Fibroblast of villous mesenchyme (primary cell): ENCODE data around the gene TAB3. TPM values are rescaled to one million over a fixed set of nuclear protein-coding genes. Genes with fewer than 3 reads are reported as not detected.

Experiments
- DNase-seq: peaks from one replicate; pipeline ENCODE4 v3.0.0-alpha.2; 2010; ENCODE audit warnings: low read depth
- H3K4me3 ChIP-seq: 2 replicates; pipeline ENCODE4 v1.5.1; 2011; ENCODE audit warnings: low read depth, mild to moderate bottlenecking, low read length
- total RNA-seq: library from RNA; depleted of rRNA; stranded (reverse); fragments of >200 nt; gene quantifications from 2 replicates; pipeline ENCODE4 v1.2.3, GENCODE V29; 2012
- TF ChIP-seq, protein P1 (sequence below): IDR thresholded peaks from 2 replicates; pipeline ENCODE4 v1.5.1; 2012; ENCODE audit warnings: low read depth, mild to moderate bottlenecking, low read length; ENCODE audit not compliant: insufficient read depth

Gene TAB3
- total RNA-seq, 1 donor: 16.8 TPM

DNA sequence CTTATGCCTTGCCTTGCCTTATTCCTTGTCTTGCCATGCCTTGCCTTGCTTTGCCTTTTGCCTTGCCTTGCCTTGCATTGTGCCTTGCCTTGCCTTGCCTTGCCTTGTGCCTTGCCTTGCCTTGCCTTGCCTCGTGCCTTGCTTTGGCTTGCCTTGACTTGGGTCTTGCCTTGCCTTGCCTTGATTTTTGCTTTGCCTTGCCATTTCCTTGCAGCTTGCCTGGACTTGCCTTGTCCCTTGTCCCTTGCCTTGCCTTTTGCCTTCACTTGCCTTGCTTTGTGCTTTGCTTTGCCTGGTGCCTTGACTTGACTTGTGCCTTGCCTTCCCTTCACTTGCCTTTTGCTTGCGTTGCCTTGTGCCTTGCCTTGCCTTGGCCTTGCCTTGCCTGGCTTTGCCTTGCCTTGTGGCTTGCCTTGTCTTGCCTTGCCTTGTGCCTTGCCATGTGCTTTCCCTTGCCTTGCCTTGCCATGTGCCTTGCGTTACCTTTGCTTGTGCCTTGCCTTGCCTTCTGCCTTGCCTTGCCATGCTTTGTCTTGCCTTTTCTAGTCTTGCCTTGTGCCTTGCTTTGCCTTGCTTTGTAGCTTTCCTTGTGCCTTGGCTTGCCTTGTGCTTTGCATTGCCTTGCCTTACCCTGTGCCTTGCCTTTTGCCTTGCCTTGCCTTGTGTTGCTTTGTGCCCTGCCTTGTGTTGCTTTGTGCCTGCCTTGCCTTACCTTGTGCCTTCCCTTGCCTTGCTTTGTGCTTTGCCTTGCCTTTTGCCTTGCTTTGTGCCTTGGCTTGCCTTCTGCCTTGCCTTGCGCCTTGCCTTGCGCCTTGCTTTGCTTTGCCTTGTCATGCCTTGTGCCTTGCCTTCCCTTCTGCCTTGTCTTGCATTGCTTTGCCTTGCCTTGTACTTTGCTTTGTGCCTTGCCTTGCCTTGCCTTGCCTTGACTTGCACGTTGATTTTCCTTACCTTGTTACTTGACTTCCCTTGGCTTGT, 92.8 kb downstream of the TAB3 start:
- TF ChIP-seq, protein P1, sequence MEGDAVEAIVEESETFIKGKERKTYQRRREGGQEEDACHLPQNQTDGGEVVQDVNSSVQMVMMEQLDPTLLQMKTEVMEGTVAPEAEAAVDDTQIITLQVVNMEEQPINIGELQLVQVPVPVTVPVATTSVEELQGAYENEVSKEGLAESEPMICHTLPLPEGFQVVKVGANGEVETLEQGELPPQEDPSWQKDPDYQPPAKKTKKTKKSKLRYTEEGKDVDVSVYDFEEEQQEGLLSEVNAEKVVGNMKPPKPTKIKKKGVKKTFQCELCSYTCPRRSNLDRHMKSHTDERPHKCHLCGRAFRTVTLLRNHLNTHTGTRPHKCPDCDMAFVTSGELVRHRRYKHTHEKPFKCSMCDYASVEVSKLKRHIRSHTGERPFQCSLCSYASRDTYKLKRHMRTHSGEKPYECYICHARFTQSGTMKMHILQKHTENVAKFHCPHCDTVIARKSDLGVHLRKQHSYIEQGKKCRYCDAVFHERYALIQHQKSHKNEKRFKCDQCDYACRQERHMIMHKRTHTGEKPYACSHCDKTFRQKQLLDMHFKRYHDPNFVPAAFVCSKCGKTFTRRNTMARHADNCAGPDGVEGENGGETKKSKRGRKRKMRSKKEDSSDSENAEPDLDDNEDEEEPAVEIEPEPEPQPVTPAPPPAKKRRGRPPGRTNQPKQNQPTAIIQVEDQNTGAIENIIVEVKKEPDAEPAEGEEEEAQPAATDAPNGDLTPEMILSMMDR: no peak
- no peak overlapping the region for H3K4me3 ChIP-seq
- DNase-seq: no peak

DNA sequence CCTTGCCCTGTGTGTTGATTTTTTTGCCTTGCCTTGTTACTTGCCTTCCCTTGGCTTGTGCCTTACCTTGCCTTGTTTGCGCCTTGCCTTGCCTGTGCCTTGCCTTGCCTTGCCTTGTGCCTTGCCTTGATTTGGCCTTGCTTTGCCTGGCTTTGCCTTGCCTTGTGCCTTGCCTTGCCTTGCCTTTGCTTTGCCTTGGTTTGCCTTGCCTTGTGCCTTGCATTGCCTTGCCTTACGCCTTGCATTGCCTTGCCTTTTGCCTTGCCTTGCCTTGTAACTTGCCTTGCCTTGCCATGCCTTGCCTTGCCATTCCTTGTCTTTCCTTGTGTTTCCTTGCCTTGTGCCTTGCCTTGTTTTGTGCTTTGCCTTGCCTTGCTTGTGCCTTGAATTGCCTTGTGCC, 94.6 kb downstream of the TAB3 start:
- TF ChIP-seq, protein P1: no peak
- H3K4me3 ChIP-seq: no peak overlapping the region
- DNase-seq: no peak

DNA sequence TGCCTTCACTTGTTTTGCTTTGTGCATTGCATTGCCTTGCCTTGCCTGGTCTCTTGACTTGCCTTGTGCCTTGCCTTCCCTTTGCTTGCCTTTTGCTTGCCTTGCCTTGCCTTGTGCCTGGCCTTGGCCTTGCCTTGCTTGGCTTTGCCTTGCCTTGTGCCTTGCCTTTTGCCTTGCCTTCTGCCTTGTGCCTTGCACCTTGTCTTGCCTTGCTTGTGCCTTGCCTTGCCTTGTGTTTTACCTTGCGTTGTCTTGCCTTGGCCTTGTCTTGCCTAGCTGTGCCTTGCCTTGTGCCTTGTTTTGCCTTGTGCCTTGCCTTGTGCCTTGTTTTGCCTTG, 95.3 kb downstream of the TAB3 start:
- TF ChIP-seq, protein P1: no peak
- H3K4me3 ChIP-seq: no peak overlapping the region
- no peak for DNase-seq

- no peak overlapping the region for H3K4me3 ChIP-seq
- TF ChIP-seq, protein P1: no peak
Measured at GRCh38 chrX:30793075-30793766, 95.8 kb downstream of the TAB3 start.

DNA sequence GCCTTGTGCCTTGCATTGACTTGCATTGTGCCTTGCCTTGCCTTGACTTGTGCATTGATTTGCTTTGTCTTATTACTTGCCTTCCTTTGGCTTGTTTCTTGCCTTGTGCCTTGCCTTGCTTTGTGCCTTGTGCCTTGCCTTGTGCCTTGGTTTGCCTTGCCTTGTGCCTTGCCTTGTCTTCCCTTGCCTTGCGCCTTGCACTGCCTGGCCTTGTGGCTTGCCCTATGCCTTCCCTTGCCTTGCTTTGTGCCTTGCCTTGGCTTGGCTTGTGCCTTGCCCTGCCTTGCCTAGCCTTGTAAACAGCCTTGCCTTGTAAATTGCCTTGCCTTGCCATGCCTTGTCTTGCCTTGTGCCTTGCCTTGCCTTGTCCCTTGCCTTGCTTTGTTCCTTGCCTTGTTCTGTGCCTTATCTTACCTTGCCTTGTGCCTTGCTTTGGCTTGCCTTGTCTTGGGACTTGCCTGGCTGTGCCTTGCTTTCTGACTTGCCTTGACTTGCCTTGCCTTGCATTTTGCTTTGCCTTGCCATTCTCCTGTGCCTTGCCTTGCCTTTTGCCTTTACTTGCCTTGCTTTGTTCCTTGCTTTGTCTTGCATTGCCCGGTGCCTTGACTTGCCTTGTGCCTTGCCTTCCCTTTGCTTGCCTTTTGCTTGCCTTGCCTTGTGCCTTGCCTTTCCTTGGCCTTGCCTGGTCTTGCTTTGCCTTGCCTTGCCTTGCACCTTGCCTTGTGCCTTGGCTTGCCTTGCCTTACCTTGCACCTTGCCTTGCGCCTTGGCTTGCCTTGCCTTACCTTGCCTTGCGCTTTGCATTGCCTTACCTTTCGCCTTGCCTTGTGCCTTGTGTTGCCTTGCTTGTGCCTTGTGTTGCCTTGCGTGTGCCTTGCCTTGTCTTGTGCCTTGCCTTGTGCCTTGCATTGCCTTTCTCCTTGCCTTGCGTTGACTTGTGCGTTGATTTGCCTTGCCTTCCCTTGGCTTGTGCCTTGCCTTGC, 97.5 kb downstream of the TAB3 start:
- no peak for DNase-seq
- no peak overlapping the region for H3K4me3 ChIP-seq
- TF ChIP-seq, protein P1: no peak

More at GRCh38 chrX:30793075-30793766, 95.8 kb downstream of the TAB3 start:
- no peak for DNase-seq

GRCh38 chrX:30787012-30787411, 102.0 kb downstream of the TAB3 start:
- no peak for DNase-seq
- TF ChIP-seq, protein P1: no peak
- no peak overlapping the region for H3K4me3 ChIP-seq
